Endodermal cell (in vitro differentiated cells): Measurements from ENCODE around the gene MAGEB17. TPM values are rescaled to one million over a fixed set of nuclear protein-coding genes. Genes with fewer than 3 reads are reported as not detected.

Experiments
- DNase-seq: peaks from one replicate; pipeline ENCODE4 v3.0.0-alpha.2; 2017
- H3K27ac ChIP-seq: 2 replicates; pipeline ENCODE4 v1.5.1; 2013; ENCODE audit warnings: mild to moderate bottlenecking, low read depth, low read length, moderate library complexity
- H3K27me3 ChIP-seq: 2 replicates; pipeline ENCODE4 v1.6.1; 2013; ENCODE audit warnings: mild to moderate bottlenecking, low read length, moderate library complexity; ENCODE audit not compliant: insufficient read depth, control insufficient read depth, poor library complexity, severe bottlenecking
- H3K36me3 ChIP-seq: 2 replicates; pipeline ENCODE4 v1.7.0; 2013; ENCODE audit warnings: mild to moderate bottlenecking, low read length, moderate library complexity; ENCODE audit not compliant: control insufficient read depth, insufficient read depth
- H3K4me1 ChIP-seq: one replicate; pipeline ENCODE4 v1.7.0; 2013; ENCODE audit warnings: low read length; ENCODE audit not compliant: control insufficient read depth, insufficient read depth
- H3K4me3 ChIP-seq: 2 replicates; pipeline ENCODE4 v1.5.1; 2013; ENCODE audit warnings: mild to moderate bottlenecking, low read length, moderate library complexity
- H3K9ac ChIP-seq: 2 replicates; pipeline ENCODE4 v1.6.1; 2013; ENCODE audit warnings: mild to moderate bottlenecking, low read length, moderate library complexity; ENCODE audit not compliant: poor library complexity, severe bottlenecking; ENCODE audit errors: extremely low read depth
- H3K9me3 ChIP-seq: 2 replicates; pipeline ENCODE4 v1.6.1; 2013; ENCODE audit warnings: mild to moderate bottlenecking, low read length, moderate library complexity; ENCODE audit not compliant: control insufficient read depth
- H3K27ac Mint-ChIP-seq: 2 replicates; pipeline ENCODE4 v1.8.0; 2020; ENCODE audit warnings: mixed read lengths
- H3K27me3 Mint-ChIP-seq: 2 replicates; pipeline ENCODE4 v1.8.0; 2021; ENCODE audit warnings: mild to moderate bottlenecking, mixed read lengths; ENCODE audit not compliant: insufficient read depth
- H3K36me3 Mint-ChIP-seq: 2 replicates; pipeline ENCODE4 v1.8.0; 2020; ENCODE audit warnings: low read depth, mixed read lengths
- H3K4me1 Mint-ChIP-seq: 2 replicates; pipeline ENCODE4 v1.8.0; 2020; ENCODE audit warnings: mixed read lengths
- H3K4me3 Mint-ChIP-seq: 2 replicates; pipeline ENCODE4 v1.8.0; 2020; ENCODE audit warnings: mild to moderate bottlenecking, moderate library complexity, mixed read lengths
- H3K9me3 Mint-ChIP-seq: 2 replicates; pipeline ENCODE4 v1.8.0; 2020; ENCODE audit warnings: mild to moderate bottlenecking, mixed read lengths
- WGBS, 2 experiments: methylation state at CpG; one replicate each; pipeline versions ENCODE4 v1.1.5 to v1.1.7; 2013; ENCODE audit warnings: missing lambda C conversion rate in 2 of 2, mixed read lengths in 1 of 2; ENCODE audit not compliant: insufficient coverage in 1 of 2, insufficient read length in 1 of 2; 5-methylcytosine and 5-hydroxymethylcytosine counted together
- long read RNA-seq, 4 experiments: library from polyadenylated mRNA in 2 of 4; library from RNA in 1 of 4; library from capped mRNA in 1 of 4; stranded (forward) in 3 of 4; unstranded in 1 of 4; transcript quantifications; one replicate each; pipeline ENCODE4 v2.0.0, GENCODE V29; 2020 to 2021; ENCODE audit warnings: inconsistent platforms in 1 of 4
- polyA plus RNA-seq, 2 experiments: library from polyadenylated mRNA; stranded (reverse); fragments of 50-300 nt; gene quantifications; one replicate each; pipeline ENCODE4 v1.2.3, GENCODE V29; 2013
- total RNA-seq, 2 donors: library from RNA; stranded (reverse); fragmentation: NEBNext Ultra II Directional in 1 of 2; extraction: Animal tissue kit (Norgen Biotek cat#: 25700) in 1 of 2; gene quantifications; 2 replicates in 1 of 2; 3 replicates in 1 of 2; pipeline ENCODE4 v1.2.1, GENCODE V29; 2021
- TF ChIP-seq, protein P1 (sequence below): fragments of 200-600 bp; sonication (generic); conservative IDR thresholded peaks from 2 replicates; pipeline ENCODE4 v1.5.0; 2021; ENCODE audit warnings: antibody characterized with exemption, mild to moderate bottlenecking

Gene MAGEB17, protein sequence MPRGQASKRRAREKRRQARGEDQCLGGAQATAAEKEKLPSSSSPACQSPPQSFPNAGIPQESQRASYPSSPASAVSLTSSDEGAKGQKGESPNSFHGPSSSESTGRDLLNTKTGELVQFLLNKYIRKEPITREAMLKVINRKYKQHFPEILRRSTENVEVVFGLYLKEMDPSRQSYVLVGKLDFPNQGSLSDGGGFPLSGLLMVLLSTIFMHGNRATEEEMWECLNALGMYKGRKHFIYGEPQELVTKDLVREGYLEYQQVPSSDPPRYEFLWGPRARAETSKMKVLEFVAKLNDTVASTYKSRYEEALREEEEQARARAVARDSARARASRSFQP
- total RNA-seq = under 1 TPM; 0.33 to 0.44 TPM
- polyA plus RNA-seq (2013, experiment 1 of 2) = not detected
- not detected for polyA plus RNA-seq (2013, experiment 2 of 2)
- long read RNA-seq, experiment 1 = 0 reads
- long read RNA-seq, experiment 2, partial matches to known transcripts = 0 of 1 reads
- long read RNA-seq, experiment 2, other reads (novel, unspliced or antisense) = 1 of 1 reads
- long read RNA-seq, experiment 3, partial matches to known transcripts = 0 of 1 reads
- long read RNA-seq, experiment 3, other reads (novel, unspliced or antisense) = 1 of 1 reads
- long read RNA-seq, experiment 4 = 0 reads

DNA sequence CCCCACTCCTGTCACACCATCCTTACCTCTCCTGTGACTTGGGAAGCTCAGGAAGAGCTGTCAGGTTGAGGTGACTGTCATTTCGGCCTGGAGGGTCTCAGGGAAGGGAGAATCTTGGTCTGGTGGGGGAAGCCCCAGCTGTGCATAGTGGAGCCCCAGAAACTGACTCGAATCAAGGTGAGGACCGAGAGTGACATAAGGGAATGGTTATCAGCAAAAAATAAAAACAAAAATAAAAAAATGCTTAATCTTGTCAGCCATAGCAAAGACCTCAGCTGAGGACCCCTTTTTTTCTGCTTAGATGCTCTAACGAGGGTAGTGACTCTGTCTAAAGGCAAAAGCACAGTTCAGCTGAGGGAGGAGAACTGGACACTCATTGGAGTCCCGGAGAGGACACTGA, at the start of gene MAGEB17:
Gene MAGEB17 (plus strand): TSS at position 301 of the 400 bp plus-strand sequence. CDS start 2,902 bp downstream, outside the sequence.
- Histone ChIP-seq H3K27ac (no peak within 1 kb of the TSS), H3K9ac (no peak within 1 kb of the TSS), H3K4me1 (no peaks in the 10 kb centered on the region), H3K27me3 (no peaks in the 10 kb centered on the region), H3K9me3 (no peaks in the 10 kb centered on the region), H3K36me3 (peaks cover 48% of the 10 kb centered on the region), H3K4me3 (no peak within 1 kb of the TSS)
- no peaks in the 10 kb centered on the region for H3K9me3 Mint-ChIP-seq
- H3K4me3 Mint-ChIP-seq = peak within 1 kb of the TSS; percentile 18
- peaks cover 69% of the 10 kb centered on the region for H3K4me1 Mint-ChIP-seq
- peak within 1 kb of the TSS; percentile 70 for H3K27ac Mint-ChIP-seq
- TF ChIP-seq, protein P1, sequence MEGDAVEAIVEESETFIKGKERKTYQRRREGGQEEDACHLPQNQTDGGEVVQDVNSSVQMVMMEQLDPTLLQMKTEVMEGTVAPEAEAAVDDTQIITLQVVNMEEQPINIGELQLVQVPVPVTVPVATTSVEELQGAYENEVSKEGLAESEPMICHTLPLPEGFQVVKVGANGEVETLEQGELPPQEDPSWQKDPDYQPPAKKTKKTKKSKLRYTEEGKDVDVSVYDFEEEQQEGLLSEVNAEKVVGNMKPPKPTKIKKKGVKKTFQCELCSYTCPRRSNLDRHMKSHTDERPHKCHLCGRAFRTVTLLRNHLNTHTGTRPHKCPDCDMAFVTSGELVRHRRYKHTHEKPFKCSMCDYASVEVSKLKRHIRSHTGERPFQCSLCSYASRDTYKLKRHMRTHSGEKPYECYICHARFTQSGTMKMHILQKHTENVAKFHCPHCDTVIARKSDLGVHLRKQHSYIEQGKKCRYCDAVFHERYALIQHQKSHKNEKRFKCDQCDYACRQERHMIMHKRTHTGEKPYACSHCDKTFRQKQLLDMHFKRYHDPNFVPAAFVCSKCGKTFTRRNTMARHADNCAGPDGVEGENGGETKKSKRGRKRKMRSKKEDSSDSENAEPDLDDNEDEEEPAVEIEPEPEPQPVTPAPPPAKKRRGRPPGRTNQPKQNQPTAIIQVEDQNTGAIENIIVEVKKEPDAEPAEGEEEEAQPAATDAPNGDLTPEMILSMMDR = no peak
- DNase-seq = peak; percentile 46
- H3K36me3 Mint-ChIP-seq = peaks cover 96% of the 10 kb centered on the region
- no peaks in the 10 kb centered on the region for H3K27me3 Mint-ChIP-seq
- 90% methylated on average over 4 of the region's 5 CpGs; no CpG with 5 or more reads in 1 of the 2 experiments for WGBS, 2 experiments

DNA sequence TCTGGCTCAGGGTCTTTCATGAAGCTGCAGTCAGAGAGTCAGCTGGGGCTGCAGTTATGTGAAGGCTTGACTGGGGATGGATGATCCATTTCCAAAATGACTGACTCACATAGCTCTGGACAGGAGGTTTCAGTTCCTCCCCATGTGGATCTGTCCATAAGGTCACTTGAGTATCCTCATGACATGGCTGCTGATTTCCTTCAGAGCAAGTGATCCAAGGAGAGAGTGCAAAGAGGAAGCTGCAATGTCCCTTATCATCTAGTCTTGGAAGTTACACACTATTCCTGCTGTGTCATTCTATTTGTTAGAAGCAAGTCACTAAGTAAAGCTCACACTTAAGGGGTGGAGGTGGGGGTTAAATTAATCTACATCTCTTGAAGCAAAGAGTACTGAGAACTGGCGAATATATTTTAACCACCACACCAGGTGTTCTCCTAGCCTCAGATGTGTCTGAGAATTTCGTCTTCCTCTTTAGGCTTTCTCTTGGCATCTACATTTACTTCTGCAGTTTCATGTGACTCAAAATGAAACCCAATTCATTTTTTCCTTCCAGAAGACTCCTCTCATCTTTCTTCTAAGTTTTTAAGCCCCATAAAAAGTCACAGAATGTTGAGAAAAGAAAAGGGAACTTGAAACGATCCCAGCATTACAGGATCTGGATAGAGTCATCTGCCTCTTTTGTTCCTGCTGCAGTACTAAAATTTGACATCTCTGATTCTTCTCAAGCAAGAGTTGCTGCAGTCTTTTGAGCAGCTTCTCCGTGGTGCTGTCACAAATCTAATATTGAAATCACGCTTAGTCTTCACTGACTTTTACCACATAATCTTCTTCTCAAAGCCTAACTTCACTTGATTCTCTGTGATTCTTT, 47.7 kb upstream of the MAGEB17 start:
- no peaks in the 10 kb centered on the region for H3K4me1 ChIP-seq
- no peak overlapping the region for H3K4me3 Mint-ChIP-seq
- no peak overlapping the region for H3K27ac ChIP-seq
- no peaks in the 10 kb centered on the region for H3K27me3 Mint-ChIP-seq
- WGBS, 2 experiments = 93 to 100% methylated on average over 4 to 5 of the region's 5 CpGs
- no peak for DNase-seq
- peak overlapping the region; percentile 64 for H3K4me3 ChIP-seq
- peaks cover 24% of the 10 kb centered on the region for H3K4me1 Mint-ChIP-seq
- TF ChIP-seq, protein P1 = no peak
- H3K27me3 ChIP-seq = no peaks in the 10 kb centered on the region
- no peak overlapping the region for H3K27ac Mint-ChIP-seq
- peaks cover 23% of the 10 kb centered on the region for H3K36me3 Mint-ChIP-seq
- H3K9me3 ChIP-seq = peaks cover 26% of the 10 kb centered on the region
- H3K36me3 ChIP-seq = no peaks in the 10 kb centered on the region
- no peak overlapping the region for H3K9ac ChIP-seq
- H3K9me3 Mint-ChIP-seq = peaks cover 43% of the 10 kb centered on the region

DNA sequence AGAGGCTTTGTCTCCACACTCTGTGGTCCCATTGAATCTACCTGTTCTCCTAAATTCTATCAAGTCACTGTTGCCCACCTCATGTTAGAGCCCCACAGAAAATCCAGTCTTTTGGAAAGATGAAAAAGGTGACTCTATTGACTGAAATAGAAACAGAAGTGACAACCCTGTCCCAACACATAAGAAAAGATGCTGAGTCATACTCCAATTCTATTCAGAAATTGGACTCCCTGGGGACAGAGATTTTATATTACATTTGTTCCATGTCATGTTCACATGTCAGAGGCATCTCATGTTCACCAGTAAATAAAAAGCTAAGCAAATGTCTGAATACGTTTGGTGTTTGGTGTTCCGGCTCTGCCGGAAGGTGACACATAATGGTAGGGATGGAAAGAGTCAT, 46.9 kb upstream of the MAGEB17 start:
- TF ChIP-seq, protein P1 = no peak
- Mint-ChIP-seq H3K9me3 (peaks cover 37% of the 10 kb centered on the region), H3K27me3 (no peaks in the 10 kb centered on the region), H3K27ac (no peak overlapping the region), H3K36me3 (peaks cover 23% of the 10 kb centered on the region), H3K4me1 (peaks cover 25% of the 10 kb centered on the region), H3K4me3 (no peak overlapping the region)
- no peak overlapping the region for H3K9ac ChIP-seq
- H3K36me3 ChIP-seq = no peaks in the 10 kb centered on the region
- H3K27ac ChIP-seq = no peak overlapping the region
- H3K9me3 ChIP-seq = peaks cover 26% of the 10 kb centered on the region
- H3K4me1 ChIP-seq = no peaks in the 10 kb centered on the region
- WGBS, 2 experiments = 95% methylated on average over 3 of the region's 3 CpGs; no CpG with 5 or more reads in 1 of the 2 experiments
- no peaks in the 10 kb centered on the region for H3K27me3 ChIP-seq
- no peak overlapping the region for H3K4me3 ChIP-seq
- DNase-seq = no peak
